Right lobe of liver (tissue), 4 donors: Measurements from ENCODE around the gene DOCK2.

Experiments
- CTCF ChIP-seq, 4 donors: fragments of 200-600 bp in 3 of 4; fragments of 450-650 bp in 1 of 4; IDR thresholded peaks; one replicate each; pipeline versions ENCODE4 v1.5.1 to v1.8.0; 2016 to 2022; ENCODE audit warnings: antibody characterized with exemption in 4 of 4, mild to moderate bottlenecking in 2 of 4
- POLR2A ChIP-seq: fragments of 450-650 bp; IDR thresholded peaks from one replicate; pipeline ENCODE4 v1.6.1; 2017; ENCODE audit warnings: antibody characterized with exemption, mild to moderate bottlenecking
- donor health status: DM: no; HTN: no; CAD: no.
- donor health status: DM: no; HTN: no; CAD: no.
- donor health status: DM: no; HTN: yes; CAD: no.

- TF ChIP-seq CTCF (IDR thresholded peaks at IDR 0.05) (no peak), POLR2A (no peak)
Observed at GRCh38 chr5:169979871-169980270, 342.8 kb downstream of the DOCK2 start.
